Kidney (tissue), 14 donors: Measurements from ENCODE around the gene HBA1. TPM values are rescaled to one million over a fixed set of nuclear protein-coding genes. Genes with fewer than 3 reads are reported as not detected.
"Not testable (repeated sequence)": the region's sequence is repeated elsewhere in the genome, so short reads cannot be mapped to it uniquely, and the experiment has no call there.

Experiments used
- DNase-seq, 5 donors: peaks; one replicate each; pipeline ENCODE4 v3.0.0-alpha.2; 2013 to 2020
- FAIRE-seq: peaks from 2 replicates; lab custom pipeline; 2012; peaks lifted over from hg19 to GRCh38; lab: Jason Lieb, UNC
- H3K27ac ChIP-seq, 2 donors: one replicate each; pipeline ENCODE4 v1.7.0; 2013; ENCODE audit warnings: low read depth in 2 of 2, low read length in 2 of 2, inconsistent platforms in 1 of 2
- H3K27me3 ChIP-seq: one replicate; pipeline ENCODE4 v1.7.1; 2013; ENCODE audit warnings: low read length, inconsistent platforms; ENCODE audit not compliant: control insufficient read depth, insufficient read depth
- H3K36me3 ChIP-seq, 3 donors: one replicate each; pipeline versions ENCODE4 v1.7.0 to v1.7.1; 2013; ENCODE audit warnings: low read length in 3 of 3, control low read depth in 1 of 3, inconsistent platforms in 1 of 3; ENCODE audit not compliant: insufficient read depth in 3 of 3, control insufficient read depth in 2 of 3
- H3K4me1 ChIP-seq, 3 donors: one replicate each; pipeline versions ENCODE4 v1.7.0 to v1.7.1; 2013; ENCODE audit warnings: low read length in 3 of 3, inconsistent platforms in 1 of 3, low read depth in 1 of 3; ENCODE audit not compliant: control insufficient read depth in 2 of 3, insufficient read depth in 2 of 3
- H3K4me3 ChIP-seq, 3 donors: one replicate each; pipeline versions ENCODE4 v1.7.0 to v1.8.1; 2013; ENCODE audit warnings: low read length in 3 of 3, control low read depth in 1 of 3, inconsistent platforms in 1 of 3
- H3K9ac ChIP-seq, 3 donors: one replicate each; pipeline versions ENCODE4 v1.7.0 to v1.7.1; 2013; ENCODE audit warnings: low read length in 3 of 3, control low read depth in 1 of 3, inconsistent platforms in 1 of 3
- H3K9me3 ChIP-seq, 3 donors: one replicate each; pipeline versions ENCODE4 v1.7.0 to v1.7.1; 2013; ENCODE audit warnings: low read length in 3 of 3, control low read depth in 1 of 3, inconsistent platforms in 1 of 3; ENCODE audit not compliant: control insufficient read depth in 2 of 3, insufficient read depth in 1 of 3
- CTCF ChIP-seq: IDR thresholded peaks from 3 replicates; pipeline ENCODE4 v1.5.1; 2012; ENCODE audit warnings: mild to moderate bottlenecking, moderate library complexity, borderline replicate concordance; ENCODE audit not compliant: insufficient read depth; ENCODE audit errors: extremely low read depth
- intact Hi-C: fragments of 100-400 bp; cut with DNase I; formaldehyde crosslinking; loops from one replicate; pipeline ENCODE4 v1.11.1; 2022
- polyA plus RNA-seq: library from polyadenylated mRNA; stranded (reverse); fragments of 350-450 nt; fragmentation: Illumina TruSeq; extraction: RNeasy Lipid Tissue Mini Kit (QIAGEN cat#74804); gene quantifications from one replicate; pipeline ENCODE4 v1.2.3, GENCODE V29; 2014; ENCODE audit warnings: low read depth, low replicate concordance; ENCODE audit not compliant: insufficient read depth
- total RNA-seq: library from RNA; stranded (reverse); fragmentation: NEBNext Ultra II Directional; extraction: Animal tissue kit (Norgen Biotek cat#: 25700); gene quantifications from one replicate; pipeline ENCODE4 v1.2.1, GENCODE V29; 2021
- donor health status: control.
- donor health status: control.
- donor health status: control.
- donor health status: control.
- donor health status: control.
- donor health status: DM: yes; HTN: yes; CAD: no.
- donor health status: Normal renal cell carcinoma (clear cell type).

The HBA1 gene
- total and polyA plus RNA-seq, 2 donors from 2014 or later: 2.6 to 41.1 TPM

- TF ChIP-seq CTCF: no peak
- intact Hi-C loops: no loop called here
- peaks cover 36% of the 10 kb centered on the region for H3K27me3 ChIP-seq
Measured at GRCh38 chr16:175011-175949, 1.2 kb upstream of the HBA1 start.

GRCh38 chr16:176006-176405, 474 bp upstream of the HBA1 start:
- H3K9me3 ChIP-seq, intact Hi-C loops, H3K4me3 ChIP-seq, H3K36me3 ChIP-seq, H3K4me1 ChIP-seq, H3K9ac ChIP-seq, H3K27ac ChIP-seq, FAIRE-seq: not testable (repeated sequence)
- H3K27me3 ChIP-seq: peaks cover 32% of the 10 kb centered on the region
- DNase-seq: peak in 1 of 5 donors; percentile 39

More at GRCh38 chr16:175011-175949, 1.2 kb upstream of the HBA1 start:
- FAIRE-seq (no peak), DNase-seq (peak in 1 of 5 donors; percentile 19)
- Histone ChIP-seq H3K36me3 (no peaks in the 10 kb centered on the region), H3K27ac (no peak overlapping the region), H3K4me1 (no peaks in the 10 kb centered on the region), H3K4me3 (no peak overlapping the region), H3K9me3 (no peaks in the 10 kb centered on the region), H3K9ac (no peak overlapping the region)

GRCh38 chr16:177394-177822, 928 bp downstream of the HBA1 start:
- intact Hi-C loops: no loop called here
- H3K36me3 ChIP-seq: no peaks in the 10 kb centered on the region
- TF ChIP-seq CTCF: no peak
- no peak overlapping the region for H3K9ac ChIP-seq
- peaks cover 0 to 3% (median 0%) of the 10 kb centered on the region in 3 donors for H3K4me1 ChIP-seq
- H3K27ac ChIP-seq: no peak overlapping the region
- FAIRE-seq: no peak
- H3K27me3 ChIP-seq: peaks cover 27% of the 10 kb centered on the region
- H3K4me3 ChIP-seq: no peak overlapping the region
- no peaks in the 10 kb centered on the region for H3K9me3 ChIP-seq
- DNase-seq: peak in 2 of 5 donors; percentile 49 to 63

- H3K9ac ChIP-seq: no peak overlapping the region
- H3K36me3 ChIP-seq: no peaks in the 10 kb centered on the region
- peak in 1 of 5 donors; percentile 60 for DNase-seq
- no peaks in the 10 kb centered on the region for H3K9me3 ChIP-seq
- TF ChIP-seq CTCF: no peak
- intact Hi-C loops: no loop called here
- H3K27ac ChIP-seq: no peak overlapping the region
- no peak for FAIRE-seq
- H3K4me3 ChIP-seq: no peak overlapping the region
- H3K4me1 ChIP-seq: peaks cover 0 to 3% (median 0%) of the 10 kb centered on the region in 3 donors
- peaks cover 27% of the 10 kb centered on the region for H3K27me3 ChIP-seq
Measured at GRCh38 chr16:177981-178667, 1.6 kb downstream of the HBA1 start.
